Transverse colon (tissue), 3 donors: Measurements from ENCODE around the gene UCN3.

ENCODE experiments used
- CTCF ChIP-seq, 5 experiments: fragments of 200-600 bp in 3 of 5; fragments of 450-650 bp in 2 of 5; sonication (generic) in 3 of 5; IDR thresholded peaks; 1 replicate in 2 of 5; 2 replicates in 3 of 5; pipeline ENCODE4 v1.5.1; 2016 to 2017; ENCODE audit warnings: antibody characterized with exemption in 5 of 5, inconsistent platforms in 3 of 5, mild to moderate bottlenecking in 2 of 5, moderate library complexity in 1 of 5
- POLR2A ChIP-seq: fragments of 450-650 bp; IDR thresholded peaks from one replicate; pipeline ENCODE4 v1.6.1; 2016; ENCODE audit warnings: antibody characterized with exemption, mild to moderate bottlenecking, moderate library complexity

GRCh38 chr10:5387169-5387568 is 22.4 kb downstream of the UCN3 start:
- no peak for TF ChIP-seq CTCF (IDR thresholded peaks at IDR 0.05)
- no peak for TF ChIP-seq POLR2A
